GM23338 (cell line): ENCODE data around the gene PACS1. TPM values are rescaled to one million over a fixed set of nuclear protein-coding genes. Genes with fewer than 3 reads are reported as not detected.
A peak's percentile ranks its signal among the peaks of the same experiment; 100 is the strongest.

Source experiments
- ATAC-seq: fragments of 200-7000 bp; cut with Tn5 transposase; 3 replicates; pipeline ENCODE4 v1.9.1; 2020
- DNase-seq: peaks from one replicate; pipeline ENCODE4 v3.0.0-alpha.2; 2015; ENCODE audit warnings: low spot score
- H2AFZ ChIP-seq: fragments of 200-600 bp; sonication (generic); 2 replicates; pipeline ENCODE4 v1.8.0; 2016; ENCODE audit warnings: antibody characterized with exemption, mild to moderate bottlenecking, moderate library complexity
- H3F3A ChIP-seq: fragments of 200-600 bp; sonication (generic); replicated peaks from 2 replicates; pipeline ENCODE4 v1.8.0; 2017; ENCODE audit warnings: antibody characterized with exemption, mixed run types, low read depth
- H3K27ac ChIP-seq: fragments of 200-600 bp; sonication (generic); 2 replicates; pipeline ENCODE4 v1.6.1; 2016; ENCODE audit warnings: low read depth
- H3K27me3 ChIP-seq: fragments of 200-600 bp; sonication (generic); 2 replicates; pipeline ENCODE4 v1.8.0; 2016; ENCODE audit warnings: mild to moderate bottlenecking, mixed run types, moderate library complexity; ENCODE audit not compliant: insufficient read depth
- H3K36me3 ChIP-seq: fragments of 200-600 bp; sonication (generic); 2 replicates; pipeline ENCODE4 v1.8.0; 2016; ENCODE audit warnings: mild to moderate bottlenecking; ENCODE audit not compliant: insufficient read depth
- H3K4me1 ChIP-seq: fragments of 200-600 bp; sonication (generic); 2 replicates; pipeline ENCODE4 v1.8.0; 2016; ENCODE audit warnings: mild to moderate bottlenecking, moderate library complexity; ENCODE audit not compliant: insufficient read depth
- H3K4me2 ChIP-seq: fragments of 200-600 bp; sonication (generic); 2 replicates; pipeline ENCODE4 v1.7.1; 2017; ENCODE audit warnings: mixed run types
- H3K4me3 ChIP-seq: fragments of 200-600 bp; sonication (generic); 2 replicates; pipeline ENCODE4 v1.6.1; 2016; ENCODE audit warnings: mixed run types
- H3K79me2 ChIP-seq: fragments of 200-600 bp; sonication (generic); replicated peaks from 2 replicates; pipeline ENCODE4 v1.8.0; 2017; ENCODE audit warnings: mild to moderate bottlenecking; ENCODE audit not compliant: insufficient read depth
- H3K9me2 ChIP-seq: fragments of 200-600 bp; sonication (generic); 2 replicates; pipeline ENCODE4 v1.8.0; 2017; ENCODE audit not compliant: insufficient read depth
- H4K20me1 ChIP-seq: fragments of 200-600 bp; sonication (generic); replicated peaks from 2 replicates; pipeline ENCODE4 v1.8.0; 2017; ENCODE audit warnings: mild to moderate bottlenecking; ENCODE audit not compliant: insufficient read depth
- H3K27ac Mint-ChIP-seq: 2 replicates; pipeline ENCODE4 v1.8.0; 2020; ENCODE audit warnings: inconsistent platforms, mild to moderate bottlenecking, moderate library complexity, mixed read lengths
- H3K27me3 Mint-ChIP-seq: 3 replicates; pipeline ENCODE4 v1.8.0; 2022; ENCODE audit warnings: low read depth, mild to moderate bottlenecking, moderate library complexity, mixed read lengths, inconsistent platforms; ENCODE audit not compliant: insufficient read depth, poor library complexity
- H3K36me3 Mint-ChIP-seq: 3 replicates; pipeline ENCODE4 v1.8.0; 2021; ENCODE audit warnings: low read depth, mild to moderate bottlenecking, inconsistent platforms, moderate library complexity, mixed read lengths
- H3K4me1 Mint-ChIP-seq: 3 replicates; pipeline ENCODE4 v1.8.0; 2020; ENCODE audit warnings: mild to moderate bottlenecking, inconsistent platforms, mixed read lengths
- H3K4me3 Mint-ChIP-seq: 3 replicates; pipeline ENCODE4 v1.8.0; 2021; ENCODE audit warnings: moderate library complexity, mild to moderate bottlenecking, inconsistent platforms, mixed read lengths
- H3K9me3 Mint-ChIP-seq: 3 replicates; pipeline ENCODE4 v1.8.0; 2020; ENCODE audit warnings: moderate library complexity, mild to moderate bottlenecking, inconsistent platforms, mixed read lengths
- CREB1 ChIP-seq: fragments of 250-450 bp; sonication (Bioruptor Pico); IDR thresholded peaks from 2 replicates; pipeline ENCODE4 v1.5.0; 2020; ENCODE audit warnings: low read depth, mild to moderate bottlenecking, moderate library complexity
- EZH2 ChIP-seq: fragments of 200-600 bp; sonication (generic); IDR thresholded peaks from one replicate; pipeline ENCODE4 v1.8.0; 2017; ENCODE audit warnings: antibody characterized with exemption, mild to moderate bottlenecking, low read depth; ENCODE audit not compliant: unreplicated experiment
- EZH2phosphoT487 ChIP-seq: fragments of 200-600 bp; sonication (generic); IDR thresholded peaks from one replicate; pipeline ENCODE4 v1.8.1; 2018; ENCODE audit warnings: antibody characterized with exemption; ENCODE audit not compliant: unreplicated experiment
- JUNB ChIP-seq: IDR thresholded peaks from one replicate; pipeline ENCODE4 v1.6.1; 2016; ENCODE audit warnings: antibody characterized with exemption; ENCODE audit not compliant: unreplicated experiment
- POLR2AphosphoS5 ChIP-seq: IDR thresholded peaks from 2 replicates; pipeline ENCODE4 v1.6.1; 2016; ENCODE audit warnings: antibody characterized with exemption, low read depth
- REST ChIP-seq: IDR thresholded peaks from one replicate; pipeline ENCODE4 v1.6.1; 2018; ENCODE audit warnings: antibody characterized with exemption; ENCODE audit not compliant: unreplicated experiment
- STAT1 ChIP-seq: IDR thresholded peaks from one replicate; pipeline ENCODE4 v1.6.1; 2016; ENCODE audit warnings: antibody characterized with exemption; ENCODE audit not compliant: unreplicated experiment
- ZNF114 ChIP-seq: fragments of 250-450 bp; sonication (Bioruptor Pico); IDR thresholded peaks from 2 replicates; pipeline ENCODE4 v1.5.0; 2020; ENCODE audit warnings: mild to moderate bottlenecking, moderate library complexity
- ZNF331 ChIP-seq: fragments of 250-450 bp; sonication (Bioruptor Pico); IDR thresholded peaks from 2 replicates; pipeline ENCODE4 v1.5.0; 2020; ENCODE audit warnings: low read depth, mild to moderate bottlenecking, moderate library complexity
- ZNF462 ChIP-seq: fragments of 250-450 bp; sonication (Bioruptor Pico); IDR thresholded peaks from 2 replicates; pipeline ENCODE4 v1.5.0; 2020; ENCODE audit warnings: mild to moderate bottlenecking, moderate library complexity
- polyA plus RNA-seq: library from polyadenylated mRNA; unstranded; fragments of >200 nt; fragmentation: Nextera tagmentation; extraction: Ambion mirVana; gene quantifications from 2 replicates; pipeline ENCODE4 v1.2.1, GENCODE V29; 2016
- total RNA-seq: library from RNA; depleted of rRNA; stranded (reverse); fragments of >200 nt; shearing (Covaris generic); gene quantifications from 2 replicates; pipeline ENCODE4 v1.2.3, GENCODE V29; 2014

PACS1 gene
- total and polyA plus RNA-seq, 2 experiments from 2014 or later: 8.0 to 37.5 TPM

- no peak overlapping the region for H2AFZ ChIP-seq
- no peak overlapping the region for H3K27ac ChIP-seq
- peak; percentile 41 for DNase-seq
- H3K36me3 ChIP-seq: no peaks in the 10 kb centered on the region
- no peaks in the 10 kb centered on the region for H3K9me2 ChIP-seq
- TF ChIP-seq EZH2phosphoT487 (no peak), ZNF331 (CRISPR knock-in tag) (no peak), CREB1 (CRISPR knock-in tag) (no peak), REST (no peak), POLR2AphosphoS5 (no peak), ZNF462 (CRISPR knock-in tag) (no peak), ZNF114 (CRISPR knock-in tag) (no peak), JUNB (no peak), STAT1 (no peak), EZH2 (no peak)
- H3K79me2 ChIP-seq: peaks cover 4% of the 10 kb centered on the region; the same call in 1 of the 2 replicates
- H3F3A ChIP-seq: no peaks in the 10 kb centered on the region
- no peak overlapping the region for H3K4me3 ChIP-seq
- Mint-ChIP-seq H3K36me3 (no peaks in the 10 kb centered on the region; the same call in 2 of the 3 replicates), H3K4me3 (no peak overlapping the region), H3K4me1 (no peaks in the 10 kb centered on the region), H3K9me3 (no peaks in the 10 kb centered on the region), H3K27me3 (peaks cover 2% of the 10 kb centered on the region), H3K27ac (no peak overlapping the region)
- no peaks in the 10 kb centered on the region for H3K4me1 ChIP-seq
- H4K20me1 ChIP-seq: peaks cover 6% of the 10 kb centered on the region; the same call in 1 of the 2 replicates
- H3K4me2 ChIP-seq: no peak overlapping the region
- no peaks in the 10 kb centered on the region for H3K27me3 ChIP-seq
- peak; percentile 68 for ATAC-seq
Measured at GRCh38 chr11:66184728-66185127, 114.7 kb downstream of the PACS1 start.
